ENCODE data around the gene NLGN1.

DNA sequence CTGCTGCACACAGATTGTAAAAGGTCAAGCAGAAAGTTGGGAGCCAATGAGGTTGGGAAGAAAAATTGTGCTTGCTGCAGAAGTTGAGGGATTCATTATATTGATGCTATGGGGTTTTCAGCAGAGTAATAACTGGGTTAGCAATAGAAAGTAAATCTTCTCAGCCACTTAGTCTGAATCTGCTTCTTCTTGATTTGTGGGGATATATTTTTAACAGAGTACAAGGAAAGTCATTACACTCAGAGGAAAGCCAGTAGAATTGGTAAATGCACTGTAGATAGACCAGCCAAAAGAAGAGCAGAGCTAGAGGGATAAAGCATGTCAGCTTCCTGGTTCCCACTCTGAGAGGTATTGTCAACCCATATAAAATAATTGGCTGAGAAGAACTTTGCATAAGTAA, 663.6 kb downstream of the NLGN1 start:
- TF ChIP-seq, protein P1, sequence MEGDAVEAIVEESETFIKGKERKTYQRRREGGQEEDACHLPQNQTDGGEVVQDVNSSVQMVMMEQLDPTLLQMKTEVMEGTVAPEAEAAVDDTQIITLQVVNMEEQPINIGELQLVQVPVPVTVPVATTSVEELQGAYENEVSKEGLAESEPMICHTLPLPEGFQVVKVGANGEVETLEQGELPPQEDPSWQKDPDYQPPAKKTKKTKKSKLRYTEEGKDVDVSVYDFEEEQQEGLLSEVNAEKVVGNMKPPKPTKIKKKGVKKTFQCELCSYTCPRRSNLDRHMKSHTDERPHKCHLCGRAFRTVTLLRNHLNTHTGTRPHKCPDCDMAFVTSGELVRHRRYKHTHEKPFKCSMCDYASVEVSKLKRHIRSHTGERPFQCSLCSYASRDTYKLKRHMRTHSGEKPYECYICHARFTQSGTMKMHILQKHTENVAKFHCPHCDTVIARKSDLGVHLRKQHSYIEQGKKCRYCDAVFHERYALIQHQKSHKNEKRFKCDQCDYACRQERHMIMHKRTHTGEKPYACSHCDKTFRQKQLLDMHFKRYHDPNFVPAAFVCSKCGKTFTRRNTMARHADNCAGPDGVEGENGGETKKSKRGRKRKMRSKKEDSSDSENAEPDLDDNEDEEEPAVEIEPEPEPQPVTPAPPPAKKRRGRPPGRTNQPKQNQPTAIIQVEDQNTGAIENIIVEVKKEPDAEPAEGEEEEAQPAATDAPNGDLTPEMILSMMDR (IDR thresholded peaks at IDR 0.05) = no peak
- no peak for TF ChIP-seq ZFX (IDR thresholded peaks at IDR 0.05; ENCODE audit: borderline replicate concordance)
